ENCODE results near the gene COL4A5.
A peak's percentile ranks its signal among the peaks of the same experiment; 100 is the strongest.

COL4A5 gene

DNA sequence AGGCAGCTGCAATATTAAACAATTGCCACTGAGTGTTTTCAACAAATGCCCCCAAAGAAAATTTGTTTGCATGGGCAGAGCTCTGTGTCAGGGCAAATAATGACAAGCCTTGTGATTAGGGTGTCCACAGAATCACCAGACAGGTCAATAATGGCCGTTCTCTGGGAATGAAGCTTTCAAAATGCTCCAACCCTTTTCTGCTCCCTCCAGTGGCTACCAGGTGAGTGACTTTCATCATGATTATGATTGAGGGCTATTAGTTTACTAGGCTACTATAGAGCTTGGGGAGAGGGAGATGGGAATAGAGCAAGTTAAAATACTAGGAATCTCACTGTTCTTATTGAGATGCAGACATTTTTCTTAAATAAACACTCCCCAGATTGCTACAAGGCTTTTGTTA, 273.2 kb downstream of the COL4A5 start:
- peaks cover 2% of the 10 kb centered on the region for H3K9me3 ChIP-seq (ENCODE audit: low read length)
- no peaks in the 10 kb centered on the region for H3K36me3 ChIP-seq (ENCODE audit: insufficient read depth, low read length)
- H3K4me1 ChIP-seq (ENCODE audit: insufficient read depth, low read length) = no peaks in the 10 kb centered on the region
- no peaks in the 10 kb centered on the region for H3K27me3 ChIP-seq (ENCODE audit: insufficient read depth, low read length)
- H3K4me3 ChIP-seq (ENCODE audit: low read length) = no peak overlapping the region
- no peak overlapping the region for H2AFZ ChIP-seq (ENCODE audit: low read depth, low read length)

DNA sequence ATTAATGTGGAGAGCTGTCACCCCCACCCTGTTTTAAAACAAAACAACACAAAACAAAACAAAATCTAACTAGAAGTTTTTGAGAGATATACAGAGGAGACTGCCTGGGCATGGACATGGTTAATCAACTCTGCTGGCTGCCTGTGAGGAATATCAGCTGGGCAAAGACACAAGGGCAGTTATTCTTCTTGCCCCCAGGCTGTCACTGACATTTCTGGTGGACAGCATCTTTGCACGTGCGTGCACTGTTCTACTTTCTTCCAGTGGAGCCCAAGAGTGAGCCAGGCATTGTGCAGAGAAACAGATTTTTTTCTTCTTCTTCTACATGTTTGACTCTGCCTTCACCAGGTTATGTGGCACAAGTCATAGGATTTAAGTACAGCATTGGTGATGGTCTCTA, 282.9 kb downstream of the COL4A5 start:
- no peaks in the 10 kb centered on the region for H3K27me3 ChIP-seq (ENCODE audit: insufficient read depth, low read length)
- no peak overlapping the region for H2AFZ ChIP-seq (ENCODE audit: low read depth, low read length)
- no peaks in the 10 kb centered on the region for H3K36me3 ChIP-seq (ENCODE audit: insufficient read depth, low read length)
- H3K4me1 ChIP-seq (ENCODE audit: insufficient read depth, low read length) = no peaks in the 10 kb centered on the region
- H3K4me3 ChIP-seq (ENCODE audit: low read length) = no peak overlapping the region
- H3K9me3 ChIP-seq (ENCODE audit: low read length) = no peaks in the 10 kb centered on the region

DNA sequence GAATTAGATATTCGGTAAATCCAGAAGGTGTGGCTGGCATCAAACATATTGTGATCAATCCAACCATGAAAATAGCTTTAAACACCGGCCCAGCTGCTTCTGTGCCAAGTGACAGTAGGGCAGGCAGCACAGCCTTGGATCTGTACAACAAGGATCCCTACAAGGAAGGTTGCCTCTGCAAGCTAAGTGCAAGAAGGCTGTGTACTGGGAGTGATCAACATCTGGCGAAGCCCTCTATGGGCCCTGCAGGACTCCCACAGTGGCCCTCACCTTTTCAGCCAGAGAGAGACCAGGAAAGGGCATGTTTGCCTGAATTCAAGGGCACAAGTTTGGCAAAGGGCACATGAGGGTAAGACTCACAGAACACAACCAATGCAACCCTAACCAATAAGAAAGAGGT, 287.1 kb downstream of the COL4A5 start:
- Histone ChIP-seq H2AFZ (ENCODE audit: low read depth, low read length) (no peak overlapping the region), H3K27me3 (ENCODE audit: insufficient read depth, low read length) (peaks cover 8% of the 10 kb centered on the region), H3K9me3 (ENCODE audit: low read length) (no peaks in the 10 kb centered on the region), H3K36me3 (ENCODE audit: insufficient read depth, low read length) (no peaks in the 10 kb centered on the region), H3K4me1 (ENCODE audit: insufficient read depth, low read length) (no peaks in the 10 kb centered on the region), H3K4me3 (ENCODE audit: low read length) (no peak overlapping the region)

DNA sequence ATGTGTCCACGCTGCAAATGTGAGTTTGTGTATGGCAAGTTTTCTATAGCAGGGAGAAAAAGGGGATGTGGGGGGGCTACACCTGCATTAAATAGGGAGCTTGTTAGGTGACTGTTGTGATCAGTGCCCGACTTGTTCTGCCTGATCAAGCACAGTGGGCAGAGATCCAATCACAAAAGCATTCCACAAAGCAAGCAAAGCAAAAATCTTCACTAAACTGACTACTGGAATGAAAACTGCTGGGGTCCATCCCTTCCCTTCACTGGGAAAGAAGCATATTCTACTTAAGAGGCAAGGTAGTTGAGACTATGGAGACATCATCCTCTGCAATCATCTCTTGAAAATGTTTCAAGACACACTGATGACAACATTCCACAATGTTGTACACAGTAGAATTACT, 291.5 kb downstream of the COL4A5 start:
- Histone ChIP-seq H3K27me3 (ENCODE audit: insufficient read depth, low read length) (peaks cover 35% of the 10 kb centered on the region), H3K9me3 (ENCODE audit: low read length) (no peaks in the 10 kb centered on the region), H3K4me3 (ENCODE audit: low read length) (no peak overlapping the region), H3K4me1 (ENCODE audit: insufficient read depth, low read length) (no peaks in the 10 kb centered on the region), H3K36me3 (ENCODE audit: insufficient read depth, low read length) (no peaks in the 10 kb centered on the region), H2AFZ (ENCODE audit: low read depth, low read length) (no peak overlapping the region)

DNA sequence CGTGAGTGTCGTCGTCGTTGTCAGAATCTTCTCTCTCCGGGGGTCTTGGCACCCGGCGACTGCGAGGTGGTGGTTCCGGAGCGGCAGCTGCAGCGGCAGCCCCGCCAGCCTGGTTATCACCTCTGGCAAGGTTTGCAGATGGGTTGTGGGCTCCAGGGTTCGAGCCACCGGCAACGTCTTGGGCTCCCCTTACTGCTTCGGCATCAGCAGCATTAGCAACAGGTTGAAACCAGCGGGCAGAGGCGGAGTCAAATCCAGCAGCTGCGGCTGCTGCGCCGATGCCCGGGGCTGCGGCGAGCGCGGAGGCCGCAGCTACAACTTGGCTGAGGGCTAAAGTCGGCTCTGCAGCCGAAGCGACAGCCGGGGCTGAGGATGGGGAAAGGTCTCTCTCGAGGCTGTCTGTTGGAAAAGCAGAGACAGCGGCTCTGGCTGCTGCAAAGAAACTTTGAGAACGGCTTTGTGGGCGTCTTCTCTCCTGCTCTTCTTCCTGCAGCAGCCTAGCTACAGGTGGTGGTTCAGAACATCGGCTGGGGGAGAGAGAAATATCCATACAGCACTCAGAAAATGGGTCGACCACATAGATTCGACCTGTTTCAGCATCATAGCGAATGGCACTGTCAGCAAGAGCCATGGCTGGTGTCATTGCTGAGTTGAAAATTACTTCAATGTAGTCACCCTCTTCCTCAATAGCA, 293.1 kb downstream of the COL4A5 start:
- Histone ChIP-seq H3K4me3 (ENCODE audit: low read length) (peak overlapping the region; percentile 23), H3K27me3 (ENCODE audit: insufficient read depth, low read length) (peaks cover 35% of the 10 kb centered on the region)

DNA sequence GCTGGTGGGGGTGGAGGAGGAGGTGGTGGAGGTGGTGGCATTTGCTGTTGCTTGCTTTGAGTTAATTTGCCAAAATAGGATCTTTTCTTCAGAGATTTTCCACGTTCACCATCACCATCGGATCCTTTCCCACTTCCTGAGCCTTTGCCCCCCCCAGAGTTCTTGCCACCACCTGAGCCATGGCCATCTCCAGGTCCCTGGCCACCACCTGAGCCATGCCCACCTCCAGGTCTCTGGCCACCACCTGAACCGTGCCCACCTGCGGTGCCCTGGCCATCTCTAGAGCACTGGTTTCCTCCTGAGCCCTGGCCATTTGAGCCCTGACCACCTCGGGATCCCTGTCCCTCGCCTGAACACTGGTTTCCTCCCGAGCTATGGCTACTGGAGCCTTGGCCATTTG, 294.8 kb downstream of the COL4A5 start:
- Histone ChIP-seq H3K9me3 (ENCODE audit: low read length) (no peaks in the 10 kb centered on the region), H3K27me3 (ENCODE audit: insufficient read depth, low read length) (peaks cover 35% of the 10 kb centered on the region), H3K4me3 (ENCODE audit: low read length) (no peak overlapping the region), H2AFZ (ENCODE audit: low read depth, low read length) (no peak overlapping the region), H3K4me1 (ENCODE audit: insufficient read depth, low read length) (peaks cover 5% of the 10 kb centered on the region), H3K36me3 (ENCODE audit: insufficient read depth, low read length) (no peaks in the 10 kb centered on the region)

More for the DNA sequence above, 293.1 kb downstream of the COL4A5 start:
- no peaks in the 10 kb centered on the region for H3K9me3 ChIP-seq (ENCODE audit: low read length)
- H2AFZ ChIP-seq (ENCODE audit: low read depth, low read length) = no peak overlapping the region
- H3K36me3 ChIP-seq (ENCODE audit: insufficient read depth, low read length) = no peaks in the 10 kb centered on the region
- peaks cover under 1% of the 10 kb centered on the region for H3K4me1 ChIP-seq (ENCODE audit: insufficient read depth, low read length)

DNA sequence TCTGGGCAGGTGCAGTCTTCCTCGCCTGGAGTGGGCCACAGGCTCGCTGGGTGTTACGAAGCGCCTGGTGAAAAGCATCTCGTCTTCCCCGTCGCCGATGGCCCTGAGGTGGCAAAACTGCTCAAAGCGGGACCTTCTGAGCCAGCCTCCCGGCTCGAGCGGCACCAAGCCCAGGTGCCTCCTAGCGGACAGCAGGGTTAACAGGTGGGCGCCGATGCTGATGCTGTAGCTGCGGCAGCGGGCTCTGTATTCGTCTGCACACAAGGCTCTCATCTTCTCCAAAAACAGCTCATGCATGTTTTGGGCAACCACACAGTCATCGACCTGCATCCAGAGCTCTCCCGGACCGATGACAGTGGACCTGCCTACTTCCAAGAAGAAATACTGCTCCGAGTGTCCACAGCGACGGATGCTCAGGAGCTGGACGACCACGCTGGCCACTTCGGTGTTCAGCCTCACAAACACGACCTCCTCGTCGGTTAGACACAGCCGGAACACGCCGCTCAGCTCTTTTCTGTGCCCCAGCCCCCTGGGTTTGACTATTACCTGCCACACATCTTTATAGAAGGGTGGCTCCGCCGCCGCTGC, 295.5 kb downstream of the COL4A5 start:
- H2AFZ ChIP-seq (ENCODE audit: low read depth, low read length) = peak overlapping the region; percentile 93
- no peaks in the 10 kb centered on the region for H3K36me3 ChIP-seq (ENCODE audit: insufficient read depth, low read length)
- no peaks in the 10 kb centered on the region for H3K9me3 ChIP-seq (ENCODE audit: low read length)
- H3K4me1 ChIP-seq (ENCODE audit: insufficient read depth, low read length) = peaks cover 5% of the 10 kb centered on the region
- H3K4me3 ChIP-seq (ENCODE audit: low read length) = peak overlapping the region; percentile 66
- H3K27me3 ChIP-seq (ENCODE audit: insufficient read depth, low read length) = peaks cover 35% of the 10 kb centered on the region

DNA sequence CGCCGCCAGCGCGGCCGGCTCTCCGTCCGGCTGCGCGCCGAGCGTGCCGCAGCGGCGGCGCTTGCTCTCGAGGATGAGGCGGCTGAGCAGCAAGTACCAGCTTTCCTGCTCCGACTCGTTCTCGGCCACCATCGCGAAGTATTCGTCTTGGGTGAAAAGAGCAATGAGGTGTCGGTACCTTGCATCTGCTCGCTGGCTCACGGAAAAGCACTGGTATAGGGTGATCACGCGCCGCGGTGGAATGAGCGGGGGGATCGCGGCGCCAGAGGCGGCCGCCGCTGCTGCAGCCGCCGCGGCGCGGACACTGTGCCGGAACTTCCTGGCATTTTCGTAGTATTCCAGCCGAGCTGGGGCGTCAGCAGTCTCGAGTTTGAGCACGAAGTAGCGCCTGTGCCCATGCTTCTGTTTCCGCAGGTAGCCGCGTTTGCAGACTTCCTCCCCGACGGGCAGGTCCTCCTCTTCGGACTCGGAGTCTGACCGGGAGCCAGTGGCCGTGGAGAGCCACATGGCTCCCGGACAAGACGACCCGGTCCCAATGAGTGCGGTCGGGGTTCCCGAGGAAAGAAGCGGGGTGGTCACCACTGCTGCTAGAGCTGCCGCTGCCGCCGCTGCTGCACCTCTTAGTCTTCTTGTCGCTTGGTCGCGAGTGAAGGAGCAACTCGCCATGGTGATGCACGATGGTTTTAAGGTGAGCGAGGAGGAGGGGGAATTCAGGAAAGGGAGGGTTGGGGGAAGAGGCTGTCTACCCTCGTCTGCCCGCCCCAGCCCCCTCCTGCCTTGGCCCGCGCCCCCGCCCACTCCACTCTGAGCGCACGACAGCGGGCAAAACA, 296.3 kb downstream of the COL4A5 start:
- peak overlapping the region; percentile 93 for H2AFZ ChIP-seq (ENCODE audit: low read depth, low read length)
- peaks cover 5% of the 10 kb centered on the region for H3K4me1 ChIP-seq (ENCODE audit: insufficient read depth, low read length)
- peaks cover 34% of the 10 kb centered on the region for H3K27me3 ChIP-seq (ENCODE audit: insufficient read depth, low read length)
- no peaks in the 10 kb centered on the region for H3K36me3 ChIP-seq (ENCODE audit: insufficient read depth, low read length)
- peak overlapping the region; percentile 66 for H3K4me3 ChIP-seq (ENCODE audit: low read length)
- no peaks in the 10 kb centered on the region for H3K9me3 ChIP-seq (ENCODE audit: low read length)

DNA sequence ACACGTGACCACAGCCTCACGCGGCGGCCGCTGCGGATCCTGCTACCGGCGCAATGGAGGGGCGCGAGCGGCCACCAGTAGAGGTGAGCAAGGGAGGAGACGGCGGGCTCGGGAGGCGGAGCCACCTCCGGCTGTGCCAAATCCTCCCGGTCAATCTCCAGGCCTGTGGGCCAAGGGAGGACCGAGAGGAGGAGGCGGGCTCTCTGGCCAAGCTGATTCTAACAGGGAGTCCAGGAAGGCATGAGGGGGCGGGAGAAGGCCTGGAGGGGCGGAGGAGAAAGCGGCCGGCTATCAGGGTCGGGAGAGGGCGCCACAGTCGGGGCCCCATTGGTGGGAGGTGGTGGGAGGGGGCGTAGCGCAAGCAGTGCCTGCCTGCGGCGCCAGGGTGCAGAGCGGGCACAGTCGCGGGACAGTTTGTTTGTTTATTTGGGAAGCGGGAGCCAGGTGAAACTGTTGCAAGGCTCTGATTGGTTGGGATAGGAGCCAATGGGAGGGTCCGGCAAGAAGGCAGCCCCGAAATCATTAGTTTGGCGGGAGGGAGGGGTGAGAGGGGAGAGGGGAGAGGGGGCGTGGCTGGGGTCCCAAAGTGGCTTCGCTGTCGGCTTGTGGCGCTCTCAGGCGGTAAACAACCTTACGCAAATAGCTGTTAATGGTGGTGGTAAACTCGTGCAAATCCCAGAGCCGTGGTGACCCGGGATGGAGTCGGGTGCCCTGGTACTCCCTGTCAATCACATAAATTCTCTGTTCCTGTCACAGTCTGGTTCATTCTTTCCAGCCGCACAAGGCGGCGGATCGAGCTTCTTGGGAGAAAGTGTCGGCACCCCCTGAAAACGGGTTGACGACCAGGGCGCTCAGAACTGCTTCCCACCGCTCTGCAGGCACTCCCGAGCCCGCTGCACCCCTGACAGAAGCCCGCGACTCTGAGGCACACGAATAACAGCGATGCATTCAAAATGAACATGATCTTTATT, 297.2 kb downstream of the COL4A5 start, which contains the start of gene IRS4:
IRS4 (minus strand) TSS at position 55 of the 971 bp plus-strand sequence.
- Histone ChIP-seq H3K4me1 (ENCODE audit: insufficient read depth, low read length) (peaks cover 5% of the 10 kb centered on the region), H3K36me3 (ENCODE audit: insufficient read depth, low read length) (no peaks in the 10 kb centered on the region), H3K9me3 (ENCODE audit: low read length) (no peaks in the 10 kb centered on the region), H3K4me3 (ENCODE audit: low read length) (peak within 1 kb of the TSS; percentile 66), H3K27me3 (ENCODE audit: insufficient read depth, low read length) (peaks cover 27% of the 10 kb centered on the region), H2AFZ (ENCODE audit: low read depth, low read length) (peak within 1 kb of the TSS; percentile 93)

DNA sequence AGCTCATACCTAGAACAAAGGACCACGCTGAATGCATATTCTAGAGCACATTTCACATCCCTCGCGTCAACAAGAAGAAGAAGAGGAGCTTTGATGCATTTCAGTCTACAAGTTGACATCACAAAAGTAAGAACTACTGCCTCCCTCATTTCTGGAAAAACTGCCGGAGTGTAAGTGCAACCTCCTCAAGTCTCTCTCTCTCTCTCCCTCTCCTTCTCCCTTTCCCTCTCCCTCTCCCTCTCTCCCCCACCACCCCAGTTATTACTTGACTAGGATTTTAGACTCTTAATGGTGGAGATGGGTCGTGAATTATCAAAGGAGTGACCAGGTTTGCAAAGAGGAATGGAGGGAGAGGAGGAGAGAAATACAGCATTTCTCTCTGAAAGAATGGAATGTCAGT, 298.1 kb downstream of the COL4A5 start:
- Histone ChIP-seq H3K36me3 (ENCODE audit: insufficient read depth, low read length) (no peaks in the 10 kb centered on the region), H3K4me1 (ENCODE audit: insufficient read depth, low read length) (peaks cover 5% of the 10 kb centered on the region), H3K27me3 (ENCODE audit: insufficient read depth, low read length) (peaks cover 20% of the 10 kb centered on the region), H3K4me3 (ENCODE audit: low read length) (peak overlapping the region; percentile 66), H2AFZ (ENCODE audit: low read depth, low read length) (peak overlapping the region; percentile 93), H3K9me3 (ENCODE audit: low read length) (no peaks in the 10 kb centered on the region)

DNA sequence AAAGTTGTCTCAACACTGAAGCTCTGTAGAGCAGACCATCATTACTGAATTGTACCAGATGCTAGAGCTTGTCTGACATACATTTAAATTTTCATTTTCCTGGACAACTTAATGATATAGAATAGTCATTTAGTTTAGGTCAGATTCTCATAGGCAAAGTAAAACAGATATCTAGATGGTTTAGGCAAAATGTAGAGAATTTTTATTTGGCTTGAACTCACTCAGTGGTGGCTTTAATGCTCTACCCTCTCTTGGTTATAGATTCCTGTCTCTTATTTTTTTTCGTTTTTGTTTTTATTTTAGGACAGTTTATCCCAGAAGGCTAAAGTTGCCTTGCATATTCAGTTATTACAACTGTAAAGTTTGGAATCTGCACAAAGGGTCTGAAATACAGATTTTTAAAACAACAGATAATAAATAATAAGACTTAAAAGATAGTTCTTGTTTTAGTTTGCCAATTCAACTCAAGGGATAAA, 300.7 kb downstream of the COL4A5 start:
- Histone ChIP-seq H3K9me3 (ENCODE audit: low read length) (no peaks in the 10 kb centered on the region), H2AFZ (ENCODE audit: low read depth, low read length) (no peak overlapping the region), H3K4me1 (ENCODE audit: insufficient read depth, low read length) (peaks cover 5% of the 10 kb centered on the region), H3K36me3 (ENCODE audit: insufficient read depth, low read length) (no peaks in the 10 kb centered on the region), H3K27me3 (ENCODE audit: insufficient read depth, low read length) (no peaks in the 10 kb centered on the region), H3K4me3 (ENCODE audit: low read length) (no peak overlapping the region)
